ENCODE measurements around the gene GPC4. TPM values are rescaled to one million over a fixed set of nuclear protein-coding genes. Genes with fewer than 3 reads are reported as not detected.

Gene GPC4
- total and polyA plus RNA-seq, 2 donors (not counting 1 experiment from before 2014, with no cell fraction given), result 2.8 to 3.4 TPM

DNA sequence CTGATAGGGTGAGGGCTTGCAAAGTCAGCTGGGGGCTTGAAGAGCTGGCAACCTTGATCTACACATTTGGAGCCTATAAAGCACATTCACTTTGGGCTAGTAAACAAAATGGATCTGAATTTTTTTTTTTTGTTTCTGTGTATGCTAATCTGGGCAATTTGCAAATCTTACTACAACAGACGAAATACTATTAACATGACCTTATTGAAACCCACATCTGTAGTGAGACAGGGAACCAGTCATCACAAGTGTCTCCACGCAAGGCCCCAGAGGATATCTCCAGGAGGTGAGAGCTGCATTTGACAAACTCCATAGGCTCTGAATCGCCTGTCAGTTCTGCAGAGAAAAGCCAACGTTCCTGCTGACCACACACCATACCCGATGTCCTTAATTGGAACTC is 164.1 kb downstream of the GPC4 start:
- Histone ChIP-seq H3K9ac (ENCODE audit: insufficient read depth, low read length) (no peak overlapping the region), H2AFZ (ENCODE audit: low read length) (no peak overlapping the region), H3K27ac (ENCODE audit: insufficient read depth, low read length) (no peak overlapping the region), H4K20me1 (ENCODE audit: control insufficient read depth, extremely low read depth, insufficient read depth, low read length) (no peaks in the 10 kb centered on the region), H3K27me3 (ENCODE audit: control insufficient read depth, insufficient read depth, low read length) (no peaks in the 10 kb centered on the region), H3K4me1 (ENCODE audit: control insufficient read depth, extremely low read depth, insufficient read depth, low read length) (no peaks in the 10 kb centered on the region), H3K4me3 (replicated peaks in 1 of 4; ENCODE audit: control extremely low read depth in 1 of 4, insufficient read depth in 1 of 4, low read depth in 3 of 4, low read length in 4 of 4) (no peak overlapping the region), H3K4me2 (ENCODE audit: extremely low read depth, insufficient read depth, low read length) (no peak overlapping the region), H3K79me2 (ENCODE audit: control insufficient read depth, insufficient read depth, low read length) (no peaks in the 10 kb centered on the region), H3K36me3 (ENCODE audit: control insufficient read depth, insufficient read depth, low read length) (no peaks in the 10 kb centered on the region), H3K9me3 (ENCODE audit: control insufficient read depth, insufficient read depth, low read depth, low read length) (no peaks in the 10 kb centered on the region)
- no peak for DNase-seq (ENCODE audit: low read depth in 2 of 2)
- TF ChIP-seq, protein P1, sequence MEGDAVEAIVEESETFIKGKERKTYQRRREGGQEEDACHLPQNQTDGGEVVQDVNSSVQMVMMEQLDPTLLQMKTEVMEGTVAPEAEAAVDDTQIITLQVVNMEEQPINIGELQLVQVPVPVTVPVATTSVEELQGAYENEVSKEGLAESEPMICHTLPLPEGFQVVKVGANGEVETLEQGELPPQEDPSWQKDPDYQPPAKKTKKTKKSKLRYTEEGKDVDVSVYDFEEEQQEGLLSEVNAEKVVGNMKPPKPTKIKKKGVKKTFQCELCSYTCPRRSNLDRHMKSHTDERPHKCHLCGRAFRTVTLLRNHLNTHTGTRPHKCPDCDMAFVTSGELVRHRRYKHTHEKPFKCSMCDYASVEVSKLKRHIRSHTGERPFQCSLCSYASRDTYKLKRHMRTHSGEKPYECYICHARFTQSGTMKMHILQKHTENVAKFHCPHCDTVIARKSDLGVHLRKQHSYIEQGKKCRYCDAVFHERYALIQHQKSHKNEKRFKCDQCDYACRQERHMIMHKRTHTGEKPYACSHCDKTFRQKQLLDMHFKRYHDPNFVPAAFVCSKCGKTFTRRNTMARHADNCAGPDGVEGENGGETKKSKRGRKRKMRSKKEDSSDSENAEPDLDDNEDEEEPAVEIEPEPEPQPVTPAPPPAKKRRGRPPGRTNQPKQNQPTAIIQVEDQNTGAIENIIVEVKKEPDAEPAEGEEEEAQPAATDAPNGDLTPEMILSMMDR (conservative IDR thresholded peaks at IDR 0.05 in 1 of 2, IDR thresholded peaks at IDR 0.05 in 1 of 2; ENCODE audit: low read depth in 1 of 2, low read length in 2 of 2), result no peak
- TF ChIP-seq EZH2 (IDR thresholded peaks at IDR 0.05; ENCODE audit: low read length, missing control alignments), result no peak

GRCh38 chrX:133250184-133251100 is 164.8 kb downstream of the GPC4 start:
- H3K4me2 ChIP-seq (ENCODE audit: extremely low read depth, insufficient read depth, low read length), result no peak overlapping the region
- no peak overlapping the region for H3K4me3 ChIP-seq (replicated peaks in 1 of 4; ENCODE audit: control extremely low read depth in 1 of 4, insufficient read depth in 1 of 4, low read depth in 3 of 4, low read length in 4 of 4)
- no peak overlapping the region for H3K27ac ChIP-seq (ENCODE audit: insufficient read depth, low read length)
- DNase-seq (ENCODE audit: low read depth in 2 of 2), result peak in 1 of 2 donors; percentile 1
- H3K9ac ChIP-seq (ENCODE audit: insufficient read depth, low read length), result no peak overlapping the region
- no peak overlapping the region for H2AFZ ChIP-seq (ENCODE audit: low read length)
- no peaks in the 10 kb centered on the region for H3K36me3 ChIP-seq (ENCODE audit: control insufficient read depth, insufficient read depth, low read length)
- no peaks in the 10 kb centered on the region for H3K4me1 ChIP-seq (ENCODE audit: control insufficient read depth, extremely low read depth, insufficient read depth, low read length)
- no peak for TF ChIP-seq EZH2 (IDR thresholded peaks at IDR 0.05; ENCODE audit: low read length, missing control alignments)
- TF ChIP-seq, protein P1 (conservative IDR thresholded peaks at IDR 0.05 in 1 of 2, IDR thresholded peaks at IDR 0.05 in 1 of 2; ENCODE audit: low read depth in 1 of 2, low read length in 2 of 2), result no peak
- H3K79me2 ChIP-seq (ENCODE audit: control insufficient read depth, insufficient read depth, low read length), result no peaks in the 10 kb centered on the region
- no peaks in the 10 kb centered on the region for H3K27me3 ChIP-seq (ENCODE audit: control insufficient read depth, insufficient read depth, low read length)
- no peaks in the 10 kb centered on the region for H4K20me1 ChIP-seq (ENCODE audit: control insufficient read depth, extremely low read depth, insufficient read depth, low read length)
- H3K9me3 ChIP-seq (ENCODE audit: control insufficient read depth, insufficient read depth, low read depth, low read length), result no peaks in the 10 kb centered on the region

Other genes starting within 250 kb of the GPC4 start
- not detected in 2 replicates for gene TFDP3, start 197.1 kb downstream of the GPC4 start, total RNA-seq
- gene TFDP3, start 197.1 kb downstream of the GPC4 start, polyA plus RNA-seq, result not detected in 2 replicates

Data from fibroblast of lung (primary cell).